HG03442 (cell line): ENCODE results near the gene NFATC4.
"Not testable (repeated sequence)": the region's sequence is repeated elsewhere in the genome, so short reads cannot be mapped to it uniquely, and the experiment has no call there.

Source experiments
- ATAC-seq: cut with Tn5 transposase; IDR thresholded peaks from one replicate; pipeline ENCODE4 v1.9.1; 2021; ENCODE audit warnings: mild to moderate bottlenecking, moderate library complexity; ENCODE audit not compliant: unreplicated experiment

Gene NFATC4

DNA sequence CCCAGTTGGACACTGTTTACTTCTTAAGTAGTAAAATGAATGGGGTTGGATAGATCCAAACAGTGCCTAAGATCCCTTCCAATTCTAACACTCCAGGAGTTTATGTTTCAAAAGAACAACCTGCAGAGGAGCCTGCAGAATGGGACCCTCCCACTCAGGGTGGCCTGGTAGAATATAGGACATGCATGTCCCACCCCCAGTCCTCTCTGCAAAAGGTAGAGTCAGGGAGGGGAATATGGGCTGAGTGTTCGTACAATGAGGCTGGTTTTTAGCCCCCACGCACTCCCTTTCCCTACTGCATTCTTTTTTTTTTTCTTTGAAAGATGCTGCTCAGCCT is 19.0 kb downstream of the NFATC4 start:
- ATAC-seq: no peak

DNA sequence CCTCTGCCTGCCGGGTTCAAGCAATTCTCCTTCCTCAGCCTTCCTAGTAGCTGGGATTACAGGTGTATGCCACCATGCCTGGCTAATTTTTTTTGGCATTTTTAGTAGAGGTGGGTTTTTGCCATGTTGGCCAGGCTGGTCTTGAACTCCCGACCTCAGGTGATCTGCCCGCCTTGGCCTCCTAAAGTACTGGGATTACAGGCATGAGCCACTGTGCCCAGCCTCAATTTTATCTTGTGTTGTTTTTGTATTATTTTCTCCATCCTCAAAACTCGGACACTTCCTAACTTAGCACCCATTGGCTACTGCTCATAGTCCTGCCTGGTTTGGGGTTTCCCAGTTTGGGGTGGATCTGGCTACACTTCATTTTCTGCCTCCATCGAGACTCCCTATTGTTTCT is 19.6 kb downstream of the NFATC4 start:
- ATAC-seq: not testable (repeated sequence)

DNA sequence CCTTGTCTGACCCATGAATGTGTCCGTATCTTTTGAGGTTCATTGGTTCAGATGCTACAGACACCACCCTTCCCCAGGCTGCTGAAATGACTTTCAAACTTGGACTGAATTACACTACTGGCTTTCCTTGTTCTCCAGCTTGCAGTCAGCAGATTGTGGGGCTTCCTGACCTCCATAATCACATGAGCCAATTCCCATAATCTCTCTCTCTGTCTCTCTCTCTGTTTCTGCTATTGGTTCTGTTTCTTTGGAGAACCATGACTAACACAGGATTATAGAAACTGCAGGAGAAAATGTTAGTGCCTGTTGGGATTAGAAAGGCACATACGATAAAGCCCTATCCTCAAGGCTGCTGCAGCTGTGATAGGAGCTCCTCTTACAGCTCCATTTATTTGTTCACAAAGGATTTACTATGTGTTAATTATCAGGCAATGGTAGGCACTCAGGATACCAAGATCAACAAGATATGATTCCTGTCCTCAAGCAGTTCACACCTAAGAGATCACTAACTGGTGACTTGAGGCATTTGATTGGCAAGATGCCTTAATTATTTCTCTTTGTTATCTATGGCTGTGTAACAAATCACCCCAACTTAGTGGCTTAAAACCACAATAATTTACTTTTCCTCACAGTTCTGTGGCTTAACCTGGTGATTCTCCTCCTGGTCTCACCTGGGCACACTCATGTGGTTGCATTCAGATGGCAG is 20.6 kb downstream of the NFATC4 start:
- ATAC-seq: no peak

DNA sequence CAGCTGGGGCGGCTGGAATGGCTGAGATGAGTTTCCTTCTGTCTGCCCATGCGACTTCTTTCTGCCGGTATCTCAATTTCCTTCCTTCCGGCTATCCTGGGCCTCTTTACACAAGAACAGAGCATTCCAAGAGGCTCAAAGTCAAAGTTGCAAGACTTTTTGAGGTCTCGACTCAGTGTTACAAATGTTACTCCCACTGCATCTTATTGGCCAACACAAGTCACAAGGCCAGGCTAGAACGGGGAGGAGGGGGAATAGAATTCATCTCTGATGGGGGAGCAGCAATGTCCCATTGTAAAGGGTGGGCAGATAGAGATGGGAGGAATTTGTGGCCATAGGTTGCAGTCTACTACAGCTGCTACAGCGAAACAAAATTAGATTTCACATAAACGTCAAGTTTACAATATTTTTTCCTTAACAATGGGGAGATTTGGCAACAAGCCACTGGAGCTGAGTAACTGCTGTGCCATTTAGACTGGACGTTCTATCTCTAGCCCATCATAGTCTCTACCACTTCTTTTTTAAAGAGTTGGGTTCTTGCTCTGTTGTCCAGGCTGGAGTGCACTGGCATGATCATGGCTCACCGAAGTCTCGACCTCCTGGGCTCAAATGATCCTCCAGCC is 21.4 kb downstream of the NFATC4 start:
- ATAC-seq: no peak

DNA sequence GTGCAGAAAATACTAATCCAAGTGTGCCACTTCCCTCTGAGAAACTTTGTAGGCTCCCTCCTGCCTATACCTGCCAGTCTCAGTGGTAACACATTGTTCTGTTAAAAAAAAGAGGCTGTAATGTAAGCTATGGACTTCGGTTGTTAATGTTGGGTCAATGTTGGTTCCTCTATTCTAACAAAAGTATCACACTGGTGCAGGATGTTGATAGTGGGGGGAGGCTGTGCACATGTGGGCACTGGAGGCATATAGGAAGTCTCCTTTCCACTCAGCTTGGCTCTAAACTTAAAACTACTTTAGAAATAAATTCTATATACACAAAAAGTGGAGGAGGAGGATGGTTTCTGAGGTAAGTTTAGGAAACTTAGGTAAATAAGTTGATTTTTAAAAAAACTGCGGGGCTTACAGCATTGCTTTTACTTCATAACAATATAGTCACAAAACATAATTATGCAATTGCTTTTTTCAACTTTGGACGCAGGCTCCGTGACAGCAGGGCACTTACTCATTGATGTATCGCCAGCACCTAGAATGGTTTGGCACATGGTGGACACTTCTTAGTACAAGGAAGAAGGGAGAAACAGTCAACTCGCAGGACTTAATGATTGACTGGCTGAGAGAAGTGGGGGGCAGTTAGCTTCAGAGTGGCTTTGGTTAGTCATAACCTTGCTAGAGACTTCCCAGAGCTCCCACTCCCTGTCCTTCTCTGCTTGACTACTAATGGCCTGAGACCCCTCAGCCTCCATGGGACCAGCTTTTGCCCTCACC is 22.9 kb downstream of the NFATC4 start:
- ATAC-seq: no peak

DNA sequence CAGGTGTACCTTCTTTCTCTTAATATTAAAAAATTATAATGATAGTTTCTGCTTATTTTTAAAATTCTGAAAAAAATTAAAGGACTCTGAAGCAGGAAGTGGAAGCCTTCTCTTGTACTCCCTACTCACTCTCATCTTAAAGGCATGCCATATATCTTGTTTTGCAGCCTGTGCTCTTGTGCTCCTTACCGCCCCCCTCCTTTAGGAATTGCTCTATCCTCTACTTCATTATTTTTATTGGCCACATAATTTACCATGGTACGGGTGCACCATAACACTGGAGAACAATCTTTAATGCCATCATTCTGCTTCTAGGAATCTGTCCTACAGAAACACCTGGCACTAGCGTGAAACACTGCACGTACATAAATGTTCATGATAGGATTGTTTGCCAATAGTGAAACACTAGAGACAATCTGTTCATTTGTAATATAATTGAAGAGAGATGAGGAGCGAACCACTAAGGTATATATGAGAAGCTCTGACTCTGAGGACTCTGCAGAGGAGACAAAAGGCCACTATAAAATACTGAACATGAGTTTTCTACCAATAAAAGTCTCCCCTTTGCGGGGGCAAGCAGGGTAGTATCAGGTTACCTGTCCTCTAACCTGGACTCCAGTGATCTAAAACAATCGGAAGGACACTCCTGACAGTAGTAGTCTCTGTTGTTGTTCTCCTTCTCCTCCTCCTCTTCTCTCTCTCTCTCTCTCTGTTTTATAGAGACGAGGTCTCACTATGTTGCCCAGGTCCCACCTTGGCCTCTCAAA is 24.5 kb downstream of the NFATC4 start:
- ATAC-seq: no peak

DNA sequence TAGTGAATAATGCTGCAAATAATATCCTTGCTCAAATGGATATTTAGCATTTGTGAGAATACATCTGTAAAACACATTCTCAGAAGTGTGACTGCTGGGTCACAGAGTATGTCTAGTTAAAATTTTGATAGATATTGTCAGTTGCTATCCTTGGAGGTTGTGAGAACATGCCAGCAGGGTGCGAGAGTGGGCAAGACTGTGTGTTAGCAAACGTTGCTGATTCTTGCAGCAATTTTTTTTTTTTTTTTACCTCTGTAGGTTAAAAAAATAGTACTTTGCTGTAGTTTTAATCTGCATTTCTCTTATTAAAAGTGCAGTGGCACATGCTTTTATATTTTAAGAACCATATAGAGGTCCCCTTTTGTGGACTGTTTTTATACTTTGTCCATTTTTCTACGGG is 26.3 kb downstream of the NFATC4 start:
- ATAC-seq: no peak

DNA sequence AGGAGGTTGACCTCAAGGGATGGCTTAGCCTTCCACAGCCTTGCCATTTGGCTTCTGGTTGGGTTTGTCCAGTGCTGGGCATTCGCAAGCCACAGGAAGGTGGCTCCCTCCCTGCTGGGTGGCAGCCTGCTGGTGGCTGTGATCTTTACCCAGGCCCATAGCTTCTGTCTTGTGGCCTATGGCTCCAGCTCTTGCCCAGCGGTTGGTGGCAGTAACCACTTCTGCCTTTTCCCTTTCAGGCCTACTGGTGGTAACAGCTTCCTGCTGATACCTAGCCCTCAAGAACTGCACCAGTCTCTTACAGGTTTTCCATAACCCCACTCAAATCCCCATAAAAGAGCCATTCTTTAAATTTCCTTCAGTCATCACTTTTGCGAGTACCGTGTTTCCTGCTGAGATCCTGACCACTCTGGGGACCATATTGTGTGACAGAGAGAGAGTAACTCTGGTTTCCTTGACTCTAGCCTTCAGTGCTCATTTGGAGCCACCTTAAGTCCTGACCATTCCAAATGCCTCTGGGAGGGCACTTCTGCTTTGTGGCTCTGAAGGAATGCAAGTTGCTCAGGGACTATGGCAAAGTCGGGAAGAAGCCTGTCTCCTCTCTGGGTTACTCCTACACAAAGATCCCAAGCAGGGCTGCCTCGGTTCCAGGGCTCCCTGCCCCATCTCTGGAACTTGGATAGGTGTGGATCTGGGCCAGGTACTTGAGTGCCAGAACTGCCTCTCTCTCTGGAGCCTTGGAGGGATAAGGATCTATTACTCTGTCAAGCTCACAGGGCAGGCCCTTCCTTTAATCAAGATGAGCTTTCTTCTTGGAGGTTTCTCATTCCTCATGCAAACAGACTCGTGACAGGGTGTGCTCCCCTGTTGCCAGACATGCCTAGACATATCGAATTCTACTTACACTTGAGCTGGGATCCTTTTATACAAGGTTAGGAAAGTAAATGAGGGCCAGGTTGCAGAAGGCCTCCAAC is 27.9 kb downstream of the NFATC4 start:
- ATAC-seq: no peak

DNA sequence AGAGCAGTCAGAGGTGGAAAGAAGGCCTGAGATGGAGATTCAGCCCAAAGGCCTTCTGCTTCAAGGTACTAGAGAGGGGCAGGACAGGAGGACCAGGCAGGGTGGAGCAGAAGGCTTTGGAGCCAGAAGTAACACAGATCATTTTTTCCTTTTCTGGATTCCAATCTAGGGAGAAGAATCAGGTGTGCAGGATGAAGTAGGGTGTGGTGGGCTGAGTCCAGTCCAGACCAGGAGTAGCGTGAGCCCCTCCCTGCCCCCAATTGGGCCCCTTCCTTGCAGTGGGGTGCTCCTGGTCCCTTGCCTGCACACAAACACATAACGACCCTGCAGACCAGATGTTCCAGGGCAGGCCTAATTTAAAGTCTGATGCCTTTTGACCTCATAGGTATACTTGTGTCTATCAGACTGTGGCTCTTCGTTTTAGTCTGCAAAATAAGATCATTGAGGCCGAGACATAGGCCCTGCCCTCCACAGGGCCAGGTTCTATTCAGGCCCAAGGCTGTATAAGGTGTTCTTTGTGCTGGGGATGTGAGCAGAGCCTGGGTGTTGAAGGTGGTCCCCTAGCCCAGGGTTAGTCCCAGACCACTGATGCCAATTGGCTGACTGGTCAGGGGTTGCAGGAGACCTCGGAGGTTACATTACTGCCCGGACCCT is 29.8 kb downstream of the NFATC4 start:
- no peak for ATAC-seq

DNA sequence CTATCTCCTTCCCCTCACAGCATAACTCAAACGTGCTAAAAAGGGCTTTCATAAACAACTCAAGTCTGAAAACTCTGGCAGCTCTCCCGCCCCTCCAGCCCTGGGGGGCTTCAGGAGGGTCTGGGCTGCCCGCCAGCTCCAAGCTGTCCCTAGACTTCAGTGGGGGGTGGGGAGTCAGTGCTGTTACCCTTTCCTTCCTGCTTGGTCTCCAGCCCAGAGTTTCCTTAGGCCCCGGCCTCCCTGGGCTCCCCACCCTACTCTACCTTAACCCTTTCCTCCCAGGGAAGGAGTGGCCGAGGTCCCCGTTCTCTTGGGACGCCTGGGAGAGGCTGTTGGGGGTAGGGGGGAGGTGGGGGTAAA is 30.3 kb downstream of the NFATC4 start:
- ATAC-seq: no peak

DNA sequence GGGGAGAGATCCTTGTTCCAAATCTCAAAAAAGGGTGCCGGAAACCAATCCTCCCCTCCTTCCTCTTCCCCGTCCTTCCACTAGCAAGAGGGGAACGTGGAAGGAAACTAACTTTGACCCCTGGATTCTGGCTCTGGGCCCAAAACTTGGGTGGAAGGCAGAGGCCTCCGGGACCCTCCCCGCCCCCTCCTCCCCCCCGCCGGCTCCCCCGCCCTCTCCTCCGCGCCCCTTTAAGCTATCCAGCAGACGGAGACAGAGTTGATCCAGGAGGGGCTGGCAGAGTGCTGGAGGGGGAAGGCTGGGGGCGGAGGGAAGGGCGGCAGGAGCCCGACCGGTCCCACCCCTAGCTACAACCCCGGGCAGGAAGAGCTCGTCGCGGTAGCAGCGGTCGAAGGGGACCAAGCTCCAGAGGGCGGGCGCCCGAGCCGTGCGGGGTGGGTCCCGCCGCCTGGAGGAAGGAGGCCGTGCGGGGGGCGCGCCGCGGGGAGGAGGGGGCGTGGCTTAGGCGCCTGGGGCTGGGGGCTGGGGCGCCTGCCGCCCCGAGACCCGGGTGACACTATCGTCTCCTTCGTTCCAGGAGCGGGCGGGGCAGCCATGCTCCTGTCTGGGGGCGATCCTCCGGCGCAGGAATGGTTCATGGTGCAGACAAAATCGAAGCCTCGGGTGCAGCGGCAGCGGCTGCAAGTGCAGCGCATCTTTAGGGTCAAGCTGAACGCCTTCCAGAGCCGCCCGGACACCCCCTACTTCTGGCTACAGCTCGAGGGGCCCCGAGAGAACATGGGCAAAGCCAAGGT is 30.9 kb downstream of the NFATC4 start, which contains the start of gene NYNRIN:
Gene NYNRIN (plus strand): TSS at position 351 of the 794 bp plus-strand sequence. CDS start 244 bp downstream, at position 595.
- ATAC-seq: no peak

DNA sequence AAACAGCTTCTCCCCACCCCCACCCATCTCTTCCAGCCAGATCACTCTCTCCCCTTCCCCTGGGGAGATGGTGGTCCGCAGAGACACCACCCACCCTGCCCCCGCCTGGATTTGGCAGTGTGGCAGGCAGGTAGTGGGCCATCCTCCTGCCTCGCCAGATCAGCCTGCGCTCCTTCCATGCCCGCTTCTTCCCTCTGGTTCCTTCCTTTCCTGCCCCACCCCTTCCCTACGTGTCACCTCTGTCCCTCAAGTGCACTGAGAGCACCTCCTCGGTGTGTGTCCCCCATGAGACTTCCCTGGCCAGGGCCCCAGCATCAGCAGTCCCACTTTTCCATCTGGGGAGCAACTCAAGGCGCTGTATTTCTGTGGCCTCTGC is 31.5 kb downstream of the NFATC4 start:
- no peak for ATAC-seq

DNA sequence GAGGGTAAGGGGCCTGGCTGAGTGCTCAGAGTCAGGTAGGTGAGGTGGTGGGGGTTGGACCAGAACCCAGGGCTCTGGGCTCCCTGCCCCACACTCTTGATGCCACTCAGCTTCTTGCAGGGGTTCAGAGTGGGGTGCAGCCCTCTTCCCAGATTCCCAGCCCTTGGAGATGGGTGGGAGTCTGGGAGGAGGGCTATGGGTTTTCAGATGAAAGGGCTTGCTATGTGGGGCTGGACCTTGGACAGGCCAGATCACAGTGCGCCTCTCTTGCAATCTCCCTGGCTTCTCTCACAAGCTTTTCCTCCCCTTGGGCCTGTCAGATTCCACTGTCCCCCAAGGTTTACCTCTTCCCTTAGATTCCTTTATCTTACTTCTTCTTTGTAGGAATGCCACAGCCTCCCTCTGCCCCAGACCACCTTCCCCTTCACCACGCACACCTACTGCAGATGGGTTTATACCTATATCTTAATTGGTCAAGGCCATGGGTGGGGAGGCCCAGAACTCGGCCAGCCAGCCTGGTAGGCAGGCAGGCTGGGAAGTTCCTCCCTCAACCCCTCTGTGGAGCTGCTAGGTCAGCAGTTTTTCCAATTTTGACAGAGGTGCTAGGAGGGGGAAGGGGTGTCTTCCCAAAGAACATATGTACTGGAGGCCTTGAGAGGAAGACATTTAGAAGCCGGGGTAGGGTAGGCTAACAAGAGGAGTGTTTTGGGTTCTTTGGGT is 32.2 kb downstream of the NFATC4 start:
- no peak for ATAC-seq

DNA sequence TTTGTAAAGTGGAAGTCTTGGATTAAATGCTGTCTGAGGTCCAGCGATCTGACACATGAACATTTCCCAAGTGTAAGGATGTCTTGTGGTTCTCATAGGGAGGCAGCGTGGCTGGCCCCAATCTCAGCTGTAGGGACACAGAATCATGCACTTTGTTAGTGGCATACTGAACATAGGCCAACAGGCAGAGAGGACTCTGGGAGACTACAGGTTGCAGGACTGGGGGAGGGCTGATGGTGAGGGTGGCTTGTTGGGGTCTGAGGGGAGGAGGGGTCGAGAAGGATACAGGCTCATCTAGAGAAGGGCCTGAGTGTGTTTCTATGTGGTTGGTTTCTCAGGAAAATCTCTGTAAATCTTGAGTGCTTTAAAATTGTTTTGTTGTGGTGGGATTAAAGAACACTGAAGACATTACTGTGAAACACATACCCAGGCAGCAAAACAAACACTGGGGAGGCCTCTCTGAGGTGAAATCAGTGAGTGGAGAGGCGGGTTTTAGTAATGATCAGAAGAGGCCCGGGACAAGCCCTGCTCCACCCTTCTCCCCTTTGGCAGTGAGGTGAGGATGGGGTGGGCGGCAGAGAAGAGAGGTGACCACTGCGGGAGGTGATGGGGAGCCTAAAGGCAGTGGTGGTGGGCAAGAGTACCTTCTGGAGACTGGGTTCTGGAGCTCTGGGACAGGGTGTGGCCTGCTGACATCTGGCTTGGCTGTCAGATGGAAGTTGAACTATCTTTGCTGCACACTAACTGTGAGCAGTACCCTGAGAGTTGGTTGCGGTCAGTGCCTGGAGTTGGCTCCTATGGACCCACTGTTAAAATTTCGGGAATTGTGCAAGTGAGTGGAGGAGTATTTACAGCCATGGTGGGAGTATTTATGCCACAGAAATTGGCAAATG is 34.1 kb downstream of the NFATC4 start:
- ATAC-seq: no peak

DNA sequence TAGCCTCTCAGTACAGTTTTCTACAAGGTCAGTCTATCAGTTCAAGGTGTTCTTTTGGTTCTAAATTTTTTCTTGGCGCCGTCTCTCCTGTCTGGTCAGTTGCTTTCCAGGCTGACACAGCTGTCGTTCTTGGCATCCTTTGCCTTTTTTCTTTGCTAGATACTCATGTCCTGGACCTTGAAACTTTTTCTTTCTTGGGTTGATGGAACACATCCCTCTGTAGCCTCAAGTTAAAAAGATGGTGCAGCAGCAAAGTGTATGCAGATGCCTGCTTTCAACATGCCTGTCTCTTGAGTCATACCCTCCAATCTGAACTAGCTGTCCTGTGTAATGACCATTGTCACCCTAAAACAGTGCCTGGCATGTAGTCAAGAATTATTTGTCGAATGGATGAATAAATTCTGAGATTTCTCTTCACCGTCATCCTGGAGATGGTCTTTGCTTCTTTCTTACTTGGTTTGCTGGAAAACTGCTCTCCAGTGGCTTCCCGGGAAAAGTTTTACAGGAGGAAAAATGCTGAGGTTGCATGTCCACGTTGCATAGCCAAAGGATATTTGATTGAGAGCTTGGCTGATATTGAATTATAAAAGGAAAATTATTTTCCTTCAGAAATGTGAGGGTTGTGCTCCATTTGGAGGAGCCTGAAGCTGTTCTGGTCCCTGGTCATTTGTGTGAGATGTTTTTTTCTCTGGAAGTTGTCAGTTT is 35.5 kb downstream of the NFATC4 start:
- ATAC-seq: no peak

DNA sequence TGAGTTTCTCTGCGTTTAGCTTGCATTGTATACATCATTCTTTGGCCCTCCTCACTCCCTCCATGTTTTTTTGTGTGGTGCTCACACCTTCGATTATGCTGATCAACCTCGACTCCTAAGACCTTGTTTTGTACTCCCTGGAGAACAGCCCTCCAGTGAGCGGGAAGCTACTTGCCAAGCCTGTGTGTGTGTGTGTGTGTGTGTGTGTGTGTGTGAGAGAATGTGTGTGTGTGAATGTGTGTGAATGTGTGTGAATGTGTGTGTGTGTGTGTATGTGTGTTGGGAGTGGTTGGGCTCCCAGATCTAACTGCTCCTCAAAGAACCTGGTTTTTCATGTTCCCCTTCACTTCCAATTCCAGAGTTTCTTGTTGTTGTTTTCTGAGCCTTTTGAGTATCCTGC is 36.8 kb downstream of the NFATC4 start:
- no peak for ATAC-seq

DNA sequence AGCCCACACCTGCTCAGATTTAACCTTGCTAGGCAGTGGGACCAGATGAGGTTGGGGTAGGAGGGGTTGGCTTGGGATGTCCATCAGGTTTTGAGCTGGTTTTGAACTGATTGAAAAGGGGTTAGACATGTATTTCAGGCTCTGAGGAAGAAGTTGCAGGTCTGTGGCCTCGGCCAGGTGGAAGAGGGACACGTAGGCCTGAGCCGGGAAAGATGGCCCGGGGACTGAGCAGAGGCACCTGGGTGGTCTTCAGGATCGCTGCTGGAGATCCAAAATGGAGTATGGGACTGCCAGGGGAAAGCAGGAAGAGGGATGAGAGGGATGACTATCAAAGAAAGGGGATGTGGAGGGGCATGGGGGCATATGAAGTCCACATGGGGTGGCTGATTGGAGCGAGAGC is 38.4 kb downstream of the NFATC4 start:
- no peak for ATAC-seq
